CD4-positive, alpha-beta T cell treated with Interleukin-6 for 4 hours (primary cell): ENCODE results near the gene SLC22A31.

ENCODE experiments used
- DNase-seq: peaks from one replicate; pipeline ENCODE4 v3.0.0-alpha.2; 2020; ENCODE audit warnings: mixed read lengths

Gene SLC22A31

GRCh38 chr16:89216315-89217137, 16.2 kb upstream of the SLC22A31 start:
- peak; percentile 87 for DNase-seq

DNA sequence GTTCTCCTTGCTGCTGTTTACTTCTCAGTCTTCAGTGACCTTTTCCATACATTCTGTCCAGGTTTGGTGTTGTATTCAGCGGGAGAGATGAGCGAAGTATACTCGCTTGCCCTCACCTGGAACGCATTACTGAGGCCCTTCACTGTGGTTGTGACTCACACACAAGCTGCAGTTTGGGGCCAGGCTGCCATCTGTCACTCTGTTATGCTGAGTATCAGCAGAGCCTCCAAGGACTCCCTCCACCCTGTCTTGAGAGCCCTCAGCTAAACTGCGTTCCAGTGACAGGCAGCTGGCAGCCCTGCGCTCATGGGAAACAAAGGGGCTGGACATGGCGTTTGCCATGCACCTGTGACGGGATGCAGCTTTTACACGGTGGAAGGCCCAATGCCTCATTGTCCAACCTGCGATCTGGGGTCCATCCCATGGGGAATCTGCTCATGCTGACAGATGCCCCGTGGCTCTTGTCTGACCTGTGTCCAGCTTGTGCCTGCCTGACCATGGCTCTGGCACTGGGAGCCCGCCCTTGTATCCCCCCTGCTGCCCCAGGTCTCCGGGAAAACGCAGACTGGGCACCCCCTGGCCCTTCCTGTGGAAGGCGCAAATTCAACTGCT, 10.7 kb upstream of the SLC22A31 start:
- no peak for DNase-seq

DNA sequence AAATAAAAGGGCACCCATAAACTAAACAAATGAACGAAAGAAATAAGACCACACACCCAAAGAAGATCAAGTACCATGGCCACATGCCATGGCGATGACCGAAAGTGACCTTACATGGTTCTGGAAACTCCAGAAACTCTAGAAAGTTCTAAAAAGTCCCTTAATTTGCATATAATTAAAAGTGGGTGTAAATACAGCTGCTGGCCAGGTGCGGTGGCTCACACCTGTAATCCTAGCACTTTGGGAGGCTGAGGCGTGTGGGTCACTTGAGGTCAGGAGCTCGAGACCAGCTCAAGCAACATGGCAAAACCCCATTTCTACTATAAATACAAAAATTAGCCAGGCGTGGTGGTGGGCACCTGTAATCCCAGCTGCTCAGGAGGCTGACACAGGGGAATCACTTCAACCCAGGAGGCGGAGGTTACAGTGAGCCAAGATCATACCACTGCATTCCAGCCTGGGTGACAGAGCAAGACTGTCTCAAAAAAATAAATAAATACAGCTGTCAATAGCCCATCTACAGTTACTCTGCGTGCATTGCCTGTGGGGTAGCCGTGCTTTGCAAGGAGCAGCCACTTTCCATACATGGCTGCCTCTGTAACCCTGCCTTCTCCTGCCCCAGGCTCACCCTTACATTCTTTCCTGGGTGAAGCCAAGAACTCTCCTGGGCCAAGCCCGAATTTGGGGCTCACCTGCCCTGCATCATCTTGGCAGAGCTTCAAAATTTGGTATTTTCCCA, 10.0 kb upstream of the SLC22A31 start:
- DNase-seq = no peak

DNA sequence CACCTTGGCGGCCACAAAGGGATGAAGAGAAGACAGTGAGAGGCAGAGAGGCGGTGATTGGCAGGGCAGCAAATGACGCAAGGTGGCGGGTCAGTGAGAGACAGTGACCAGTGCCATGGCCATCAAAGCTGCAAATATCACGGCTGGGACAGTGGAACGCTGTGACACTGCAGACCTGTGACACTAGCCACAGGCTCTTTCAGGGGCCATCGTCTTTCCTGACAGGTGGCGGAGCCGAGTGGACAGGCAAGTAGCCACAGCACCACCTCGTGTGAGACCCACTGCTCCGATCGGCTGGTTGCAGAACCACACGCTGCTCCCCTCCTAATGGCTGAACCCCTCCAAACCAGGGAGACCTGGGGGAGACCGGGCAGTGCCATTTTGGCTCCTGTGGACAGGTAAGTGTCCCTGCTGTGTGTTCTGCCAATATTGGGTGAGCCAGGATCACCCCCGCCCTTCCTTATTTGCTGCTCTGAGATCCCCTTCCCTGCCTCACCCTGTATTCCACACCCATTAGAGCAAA, 9.2 kb upstream of the SLC22A31 start:
- DNase-seq = no peak

DNA sequence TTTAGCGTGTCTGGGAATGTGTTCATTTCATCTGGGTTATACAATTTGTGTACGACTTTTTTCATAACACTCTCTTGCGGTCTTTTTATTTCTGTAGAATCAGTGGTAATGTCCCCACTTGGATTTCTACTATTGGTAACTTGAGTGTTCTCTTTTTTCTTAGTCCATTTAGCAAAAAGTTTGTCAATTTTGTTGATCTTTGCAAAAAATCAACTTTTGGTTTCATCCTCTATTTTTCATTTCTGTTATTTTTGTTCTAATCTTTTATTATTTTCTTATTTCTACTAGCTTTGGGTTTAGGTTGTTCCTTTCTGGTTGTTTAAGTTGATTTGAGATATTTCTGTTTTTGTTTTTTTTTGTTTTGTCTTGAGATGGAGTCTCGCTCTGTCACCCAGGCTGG, 7.7 kb upstream of the SLC22A31 start:
- DNase-seq = no peak

DNA sequence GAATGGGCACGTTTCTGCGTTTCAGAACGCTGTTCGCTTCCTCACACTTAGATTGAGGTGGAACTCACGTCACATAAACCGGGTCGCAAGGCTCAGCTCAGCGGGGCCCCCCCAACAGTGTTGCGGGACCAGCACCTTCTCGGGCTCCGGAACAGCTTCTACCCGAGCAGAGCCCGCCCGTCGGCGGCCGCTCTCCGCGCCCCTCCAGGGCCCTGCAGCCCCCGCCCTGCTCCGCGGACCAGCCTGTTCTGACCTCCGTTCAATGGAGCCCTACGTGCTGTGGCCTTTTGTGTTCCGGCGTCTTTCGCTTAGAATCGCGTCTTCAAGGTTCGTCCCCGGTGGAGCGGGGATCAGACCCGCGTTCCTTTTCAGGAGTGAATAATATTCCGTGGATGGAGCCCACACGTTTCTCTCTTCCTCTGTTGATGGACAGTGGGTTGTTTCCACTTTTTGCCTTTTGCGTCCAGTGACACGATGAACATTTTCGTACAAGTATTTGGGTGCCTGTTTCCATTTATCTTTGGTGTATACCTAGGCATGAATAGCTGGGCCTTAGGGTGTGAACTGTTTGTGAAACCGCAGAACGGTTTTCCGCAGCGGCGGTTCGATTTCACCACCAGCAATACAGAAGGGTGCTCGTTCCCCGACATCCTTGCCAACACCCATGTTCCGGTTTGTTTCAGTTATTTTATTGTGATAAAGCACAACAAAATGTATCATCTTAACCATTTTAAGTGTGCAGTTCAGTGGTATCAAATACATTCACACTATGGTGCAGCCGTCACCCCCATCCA, 2.3 kb upstream of the SLC22A31 start:
- DNase-seq = no peak

DNA sequence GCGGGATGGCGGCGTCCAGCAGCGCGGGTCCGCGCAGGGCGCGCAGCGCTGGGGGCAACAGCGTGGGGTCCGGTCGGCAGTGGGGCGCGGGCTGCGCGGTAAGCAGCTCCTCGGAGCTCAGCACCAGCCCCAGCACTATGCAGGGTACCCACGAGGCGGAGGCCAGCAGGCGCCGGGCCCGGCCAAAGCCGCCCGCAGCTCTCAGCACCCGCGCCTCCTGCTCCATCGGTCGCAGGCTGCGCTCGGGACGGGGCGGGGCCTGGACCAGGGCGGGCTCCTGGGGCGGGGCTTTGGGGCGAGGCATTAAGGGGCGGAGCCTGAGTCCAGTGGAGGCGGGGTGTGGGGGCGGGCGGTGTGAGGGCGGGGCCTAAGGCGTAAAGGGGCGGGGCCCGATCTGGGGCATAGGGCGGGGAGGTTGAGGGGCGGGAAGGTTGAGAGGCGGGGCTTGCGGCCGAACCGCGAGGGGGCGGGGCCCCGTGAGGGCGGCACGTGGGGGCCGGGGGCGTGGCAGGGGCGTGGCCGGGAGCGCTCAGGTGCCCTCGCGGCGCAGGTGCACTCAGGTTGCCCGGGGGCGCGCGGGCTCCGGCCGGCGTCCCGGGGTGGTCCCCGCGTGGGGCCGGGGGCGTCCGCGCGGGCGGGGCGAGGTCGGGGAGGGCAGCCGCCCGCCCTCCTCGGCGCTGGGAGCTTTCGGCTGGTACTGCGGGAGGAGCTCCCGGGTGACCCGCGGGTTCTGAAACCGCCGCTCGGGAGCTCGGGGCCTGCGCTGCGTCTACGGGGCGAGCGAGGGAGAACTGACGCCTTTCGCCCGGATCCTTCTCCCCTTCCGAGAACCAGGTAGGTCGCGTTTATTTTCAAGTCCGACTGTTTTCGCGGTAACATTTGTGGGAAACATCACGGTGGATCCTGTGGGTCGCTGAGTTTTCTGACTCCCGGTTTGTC, 1.4 kb upstream of the SLC22A31 start:
- DNase-seq = peak; percentile 76

GRCh38 chr16:89200850-89201411, 594 bp upstream of the SLC22A31 start:
- no peak for DNase-seq

GRCh38 chr16:89199241-89200123, 855 bp downstream of the SLC22A31 start:
- no peak for DNase-seq

- no peak for DNase-seq
These were observed 1.7 kb downstream of the SLC22A31 start for GRCh38 chr16:89198417-89199240.

- DNase-seq = no peak
These were observed 2.5 kb downstream of the SLC22A31 start for GRCh38 chr16:89197633-89198416.

DNA sequence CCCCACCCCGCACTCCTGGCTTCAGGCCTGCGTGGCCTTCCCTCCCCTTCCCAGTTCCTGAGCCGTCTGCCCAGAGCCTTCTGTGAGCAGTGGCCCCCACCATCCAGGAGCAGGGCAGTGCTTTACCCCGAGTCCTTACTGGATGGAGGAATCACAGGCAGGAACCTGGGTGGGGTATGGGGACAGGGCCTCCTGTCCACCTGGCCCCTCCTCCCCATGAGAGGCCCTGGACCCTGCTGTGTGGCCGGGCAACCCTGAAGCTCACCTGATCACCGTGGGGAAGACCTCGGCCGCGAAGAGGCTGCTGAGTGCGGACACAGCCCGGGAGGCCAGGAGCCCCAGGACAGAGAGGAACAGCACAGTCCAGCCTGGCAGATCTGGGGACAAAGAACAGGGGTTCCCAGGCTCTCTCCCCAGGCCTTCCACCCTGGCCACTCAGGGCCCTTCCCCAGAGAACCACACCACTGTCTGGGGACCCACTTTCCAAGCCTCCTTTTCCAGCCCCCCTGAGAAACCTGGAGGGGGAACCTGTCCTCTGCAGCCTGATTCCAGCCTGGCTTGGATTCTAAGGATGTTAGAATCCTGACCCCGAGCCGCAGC, 3.2 kb downstream of the SLC22A31 start:
- no peak for DNase-seq

DNA sequence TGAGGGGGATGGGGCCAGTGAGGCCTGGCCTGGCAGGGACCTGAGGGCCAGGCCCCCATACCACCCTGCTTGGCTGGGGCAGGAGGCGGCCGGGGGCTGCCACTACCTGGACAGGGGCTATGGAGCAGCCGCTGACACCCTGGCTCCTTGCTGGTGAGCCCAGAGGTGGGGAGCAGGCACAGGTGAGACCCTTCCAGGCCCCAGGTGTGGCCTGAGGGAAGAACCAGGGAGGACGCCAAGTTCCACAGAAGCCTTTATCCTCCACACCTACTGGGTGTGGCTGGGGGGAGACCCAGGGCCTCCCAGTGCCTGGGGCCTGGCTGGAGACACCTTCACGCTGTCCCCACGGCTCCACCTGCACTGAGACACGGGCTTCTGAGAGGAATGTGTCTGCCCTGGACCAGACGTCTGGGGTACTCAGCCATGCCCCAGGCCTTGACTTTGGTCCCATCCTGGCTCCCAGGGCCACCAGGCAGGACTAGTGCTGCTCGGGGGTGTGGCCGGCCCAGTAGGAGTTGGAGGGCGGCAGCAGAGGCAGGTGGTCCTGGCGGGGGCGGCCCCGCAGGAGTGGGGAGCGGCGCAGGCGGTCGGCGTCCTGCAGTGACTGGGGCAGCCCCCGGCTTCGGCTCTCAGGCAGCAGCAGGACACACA, 4.7 kb downstream of the SLC22A31 start:
- DNase-seq = no peak

DNA sequence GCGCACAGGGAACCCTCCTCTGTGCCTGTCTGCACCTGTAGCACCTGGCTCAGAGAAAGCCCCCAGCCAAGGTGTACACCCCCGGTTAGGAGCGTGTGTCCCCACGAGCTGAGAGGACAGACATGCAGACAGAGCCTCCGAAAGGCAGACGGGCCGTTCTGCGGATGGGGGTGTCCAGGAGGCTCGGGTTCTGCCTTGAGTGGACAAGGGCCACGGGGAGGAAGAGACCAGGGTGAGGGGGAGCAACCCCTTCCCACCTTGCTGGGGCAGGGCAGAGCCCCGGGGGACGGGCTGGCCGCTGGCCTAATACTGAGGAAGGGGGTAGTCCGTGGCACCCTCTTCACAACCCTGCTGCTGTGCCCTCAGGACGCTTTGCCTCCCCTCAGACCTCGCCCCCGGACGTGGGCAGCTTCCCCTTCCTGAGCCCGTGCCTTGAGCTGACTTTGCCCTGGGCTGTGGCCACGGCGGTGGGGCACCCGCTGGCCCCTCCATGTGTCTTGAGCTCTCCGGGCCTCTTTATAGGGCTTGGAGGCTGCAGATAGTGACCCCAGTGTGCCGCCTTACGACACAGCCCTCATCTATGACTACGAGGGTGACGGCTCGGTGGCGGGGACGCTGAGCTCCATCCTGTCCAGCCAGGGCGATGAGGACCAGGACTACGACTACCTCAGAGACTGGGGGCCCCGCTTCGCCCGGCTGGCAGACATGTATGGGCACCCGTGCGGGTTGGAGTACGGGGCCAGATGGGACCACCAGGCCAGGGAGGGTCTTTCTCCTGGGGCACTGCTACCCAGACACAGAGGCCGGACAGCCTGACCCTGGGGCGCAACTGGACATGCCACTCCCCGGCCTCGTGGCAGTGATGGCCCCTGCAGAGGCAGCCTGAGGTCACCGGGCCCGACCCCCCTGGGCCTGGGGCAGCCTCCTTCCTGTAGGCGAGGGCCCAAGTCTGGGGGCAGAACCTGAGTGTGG, 5.7 kb downstream of the SLC22A31 start:
- no peak for DNase-seq

DNA sequence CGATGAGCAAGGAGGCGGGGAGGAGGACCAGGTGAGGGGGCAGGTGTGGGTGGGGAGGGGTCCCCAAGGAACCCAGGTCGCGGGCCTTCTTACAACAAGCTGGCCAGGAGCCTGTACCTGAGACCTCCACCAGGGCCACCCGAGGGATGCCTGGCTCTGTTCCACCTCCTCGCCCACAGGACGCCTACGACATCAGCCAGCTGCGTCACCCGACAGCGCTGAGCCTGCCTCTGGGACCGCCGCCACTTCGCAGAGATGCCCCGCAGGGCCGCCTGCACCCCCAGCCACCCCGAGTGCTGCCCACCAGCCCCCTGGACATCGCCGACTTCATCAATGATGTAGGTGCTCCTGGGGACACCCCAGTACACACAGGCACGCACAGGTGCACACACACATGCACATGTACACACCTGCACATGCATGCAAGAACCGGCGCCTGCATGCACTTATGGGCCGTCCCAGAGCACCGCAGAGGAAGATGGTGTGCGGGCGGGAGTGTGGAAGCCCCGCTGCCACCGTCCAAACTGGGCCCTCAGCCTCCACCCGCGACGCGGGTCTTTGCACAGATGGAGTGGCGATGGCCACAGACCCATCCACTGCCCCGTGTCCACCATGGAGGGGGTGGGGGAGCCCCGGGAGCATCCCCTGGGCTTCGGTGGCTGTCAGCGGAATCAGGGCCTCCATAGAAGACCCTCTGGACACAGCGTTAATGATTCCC, 6.6 kb downstream of the SLC22A31 start:
- no peak for DNase-seq
